Stomach (tissue), 4 donors: ENCODE data around the gene KLF9.
A peak's percentile ranks its signal among the peaks of the same experiment; 100 is the strongest.

Experiments
- CTCF ChIP-seq, 7 experiments: fragments of 450-650 bp in 4 of 7; fragments of 200-600 bp in 3 of 7; sonication (generic) in 3 of 7; IDR thresholded peaks; one replicate each; pipeline ENCODE4 v1.5.1; 2016 to 2019; ENCODE audit warnings: antibody characterized with exemption in 7 of 7, control low read depth in 2 of 7, mild to moderate bottlenecking in 1 of 7
- EP300 ChIP-seq: sonication (generic); formaldehyde crosslinking; IDR thresholded peaks from one replicate; pipeline ENCODE4 v1.6.1; 2017; ENCODE audit warnings: antibody characterized with exemption
- POLR2A ChIP-seq, 4 donors: fragments of 450-650 bp; IDR thresholded peaks; one replicate each; pipeline ENCODE4 v1.6.1; 2016; ENCODE audit warnings: antibody characterized with exemption in 4 of 4, control low read depth in 2 of 4, mild to moderate bottlenecking in 1 of 4, moderate library complexity in 1 of 4
- POLR2AphosphoS5 ChIP-seq, 3 donors: sonication (generic); formaldehyde crosslinking; IDR thresholded peaks; one replicate each; pipeline ENCODE4 v1.6.1; 2016; ENCODE audit warnings: antibody characterized with exemption in 3 of 3

GRCh38 chr9:70408393-70409040 lies 5.9 kb downstream of the KLF9 start:
- TF ChIP-seq POLR2A (IDR thresholded peaks at IDR 0.05) = no peak
- no peak for TF ChIP-seq CTCF (IDR thresholded peaks at IDR 0.05)
- peak in 2 of 3 donors; percentile 6 to 28 for TF ChIP-seq POLR2AphosphoS5 (IDR thresholded peaks at IDR 0.05)
- TF ChIP-seq EP300 = no peak
